Breast epithelium (tissue), 4 donors: ENCODE measurements around the gene MRPL11. TPM values are rescaled to one million over a fixed set of nuclear protein-coding genes. Genes with fewer than 3 reads are reported as not detected.

Source experiments
- DNase-seq, 2 donors: peaks; one replicate each; pipeline ENCODE4 v3.0.0-alpha.2; 2019; ENCODE audit warnings: low spot score in 2 of 2
- H3K27ac ChIP-seq, 2 donors: fragments of 200-600 bp; sonication (generic) in 1 of 2; one replicate each; pipeline ENCODE4 v1.5.1; 2016 to 2019; ENCODE audit warnings: mild to moderate bottlenecking in 1 of 2
- H3K27me3 ChIP-seq, 2 donors: fragments of 200-600 bp; sonication (generic) in 1 of 2; one replicate each; pipeline versions ENCODE4 v1.5.1 to v1.6.0; 2017 to 2019; ENCODE audit warnings: control low read depth in 1 of 2, mild to moderate bottlenecking in 1 of 2
- H3K36me3 ChIP-seq: fragments of 200-600 bp; one replicate; pipeline ENCODE4 v1.5.1; 2019
- H3K4me1 ChIP-seq, 2 donors: fragments of 200-600 bp; sonication (generic); one replicate each; pipeline ENCODE4 v1.5.1; 2016 to 2019; ENCODE audit warnings: control low read depth in 1 of 2
- H3K4me3 ChIP-seq, 3 donors: fragments of 200-600 bp; sonication (generic); 1 replicate in 2 of 3; 2 replicates in 1 of 3; pipeline ENCODE4 v1.5.1; 2016 to 2019; ENCODE audit warnings: mild to moderate bottlenecking in 3 of 3, moderate library complexity in 2 of 3
- H3K9me3 ChIP-seq, 2 donors: fragments of 200-600 bp; sonication (generic) in 1 of 2; one replicate each; pipeline ENCODE4 v1.5.1; 2016 to 2019; ENCODE audit warnings: control low read depth in 1 of 2
- CTCF ChIP-seq, 3 donors: fragments of 450-650 bp; IDR thresholded peaks; one replicate each; pipeline ENCODE4 v1.5.1; 2016 to 2017; ENCODE audit warnings: antibody characterized with exemption in 3 of 3, mild to moderate bottlenecking in 3 of 3, moderate library complexity in 3 of 3
- POLR2A ChIP-seq: fragments of 450-650 bp; IDR thresholded peaks from one replicate; pipeline ENCODE4 v1.6.1; 2016; ENCODE audit warnings: antibody characterized with exemption, mild to moderate bottlenecking, moderate library complexity
- POLR2AphosphoS5 ChIP-seq, 3 donors: sonication (generic); formaldehyde crosslinking; IDR thresholded peaks; one replicate each; pipeline ENCODE4 v1.6.1; 2017; ENCODE audit warnings: antibody characterized with exemption in 3 of 3
- intact Hi-C: fragments of 100-400 bp; cut with DNase I; formaldehyde crosslinking; loops from one replicate; pipeline ENCODE4 v1.15.1; 2023; ENCODE audit warnings: low total_unique reads
- total RNA-seq, 3 donors: library from RNA; depleted of rRNA; stranded (reverse); fragments of >200 nt; gene quantifications; one replicate each; pipeline ENCODE4 v1.1.0, GENCODE V29; 2016

Gene MRPL11
- total RNA-seq, 3 donors from 2014 or later: 33.1 to 42.3 (median 36.8) TPM

DNA sequence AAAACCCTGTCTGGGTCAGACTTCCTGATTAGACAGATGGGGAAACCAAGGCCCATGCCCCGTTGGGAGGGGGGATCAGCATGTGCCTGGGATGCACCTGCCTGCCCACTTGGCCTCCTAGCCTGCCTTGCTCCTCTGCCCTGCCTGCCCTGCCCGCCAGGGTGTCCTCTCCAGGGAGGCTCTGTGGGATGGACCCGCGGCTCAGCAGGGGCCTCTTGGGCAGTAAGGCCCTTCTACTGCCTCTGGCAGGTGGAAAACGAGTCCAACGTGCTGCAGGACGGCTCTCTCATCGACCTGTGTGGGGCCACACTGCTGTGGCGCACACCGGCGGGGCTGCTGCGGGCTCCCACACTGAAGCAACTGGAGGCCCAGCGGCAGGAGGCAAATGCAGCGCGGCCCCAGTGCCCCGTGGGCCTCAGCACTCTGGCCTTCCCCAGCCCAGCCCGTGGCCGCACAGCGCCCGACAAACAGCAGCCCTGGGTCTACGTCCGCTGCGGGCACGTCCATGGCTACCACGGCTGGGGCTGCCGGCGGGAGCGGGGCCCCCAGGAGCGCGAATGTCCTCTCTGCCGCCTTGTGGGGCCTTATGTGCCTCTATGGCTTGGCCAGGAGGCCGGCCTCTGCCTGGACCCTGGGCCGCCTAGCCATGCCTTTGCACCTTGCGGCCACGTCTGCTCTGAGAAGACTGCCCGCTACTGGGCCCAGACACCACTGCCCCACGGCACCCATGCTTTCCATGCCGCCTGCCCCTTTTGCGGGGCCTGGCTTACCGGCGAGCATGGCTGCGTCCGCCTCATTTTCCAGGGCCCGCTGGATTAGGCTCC is 36.9 kb upstream of the MRPL11 start:
- intact Hi-C loops: no loop called here
- TF ChIP-seq POLR2A: no peak
- TF ChIP-seq CTCF (IDR thresholded peaks at IDR 0.05): no peak
- Histone ChIP-seq H3K27me3 (no peaks in the 10 kb centered on the region), H3K4me1 (no peaks in the 10 kb centered on the region), H3K4me3 (no peak overlapping the region), H3K27ac (no peak overlapping the region), H3K36me3 (no peaks in the 10 kb centered on the region), H3K9me3 (no peaks in the 10 kb centered on the region)
- no peak for DNase-seq

DNA sequence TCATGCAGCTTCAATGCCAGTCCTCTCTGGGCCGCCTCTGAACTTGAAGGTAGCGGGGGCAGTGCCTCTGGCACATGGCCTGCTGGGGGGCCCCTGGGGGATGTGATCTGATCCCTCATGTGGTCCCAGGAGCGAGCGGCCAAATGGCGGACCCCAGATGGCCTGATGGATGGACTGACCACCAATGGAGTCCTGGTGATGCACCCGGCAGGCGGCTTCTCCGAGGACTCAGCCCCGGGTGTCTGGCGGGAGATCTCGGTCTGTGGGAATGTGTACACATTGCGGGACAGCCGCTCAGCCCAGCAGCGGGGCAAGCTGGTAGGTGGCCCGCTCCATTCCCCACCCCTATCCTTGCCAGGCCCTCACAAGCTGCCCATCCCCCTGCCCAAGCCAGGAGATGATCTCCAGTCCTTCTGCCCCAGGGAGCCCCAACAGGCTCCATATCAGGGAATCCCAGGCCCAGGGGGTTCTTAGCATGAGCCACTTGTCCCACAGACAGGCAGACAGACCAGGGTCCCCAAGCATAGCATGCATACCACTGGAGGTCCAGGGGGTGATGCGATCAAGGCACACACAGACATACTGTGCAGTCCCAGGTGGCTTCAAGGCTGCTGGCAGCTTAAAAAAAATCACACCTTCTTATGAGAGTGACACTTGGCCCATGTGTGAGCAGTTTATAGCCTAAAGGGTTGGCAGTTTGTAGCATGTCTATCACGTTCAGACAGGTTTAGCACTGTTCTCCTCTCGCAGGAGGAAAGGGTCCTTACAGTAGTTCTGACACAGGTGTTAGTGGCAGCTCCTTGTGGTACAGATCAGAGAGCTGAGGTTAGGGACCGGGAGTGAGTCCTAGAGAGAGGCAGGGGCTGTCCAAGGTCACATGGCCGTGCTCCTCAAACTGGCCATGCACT is 35.2 kb upstream of the MRPL11 start:
- Histone ChIP-seq H3K4me3 (no peak overlapping the region), H3K27me3 (no peaks in the 10 kb centered on the region), H3K36me3 (no peaks in the 10 kb centered on the region), H3K4me1 (no peaks in the 10 kb centered on the region), H3K9me3 (no peaks in the 10 kb centered on the region), H3K27ac (no peak overlapping the region)
- DNase-seq: no peak
- intact Hi-C loops: no loop called here
- no peak for TF ChIP-seq POLR2A
- TF ChIP-seq POLR2AphosphoS5 (IDR thresholded peaks at IDR 0.05): no peak
- no peak for TF ChIP-seq CTCF (IDR thresholded peaks at IDR 0.05)

GRCh38 chr11:66473167-66473566 is 34.5 kb upstream of the MRPL11 start:
- intact Hi-C loops: no loop called here
- DNase-seq: no peak
- no peaks in the 10 kb centered on the region for H3K36me3 ChIP-seq
- H3K4me1 ChIP-seq: no peaks in the 10 kb centered on the region
- H3K4me3 ChIP-seq: no peak overlapping the region
- H3K9me3 ChIP-seq: no peaks in the 10 kb centered on the region
- no peak overlapping the region for H3K27ac ChIP-seq
- TF ChIP-seq POLR2A: no peak
- TF ChIP-seq POLR2AphosphoS5 (IDR thresholded peaks at IDR 0.05): no peak
- TF ChIP-seq CTCF (IDR thresholded peaks at IDR 0.05): no peak
- no peaks in the 10 kb centered on the region for H3K27me3 ChIP-seq

GRCh38 chr11:66472054-66472453 is 33.4 kb upstream of the MRPL11 start:
- DNase-seq: no peak
- TF ChIP-seq CTCF (IDR thresholded peaks at IDR 0.05) (no peak), POLR2A (no peak)
- no peaks in the 10 kb centered on the region for H3K9me3 ChIP-seq
- H3K4me1 ChIP-seq: peaks cover 0 to 4% of the 10 kb centered on the region in 2 donors
- intact Hi-C loops: no loop called here
- no peak overlapping the region for H3K4me3 ChIP-seq
- no peak overlapping the region for H3K27ac ChIP-seq
- H3K27me3 ChIP-seq: no peaks in the 10 kb centered on the region
- H3K36me3 ChIP-seq: no peaks in the 10 kb centered on the region

DNA sequence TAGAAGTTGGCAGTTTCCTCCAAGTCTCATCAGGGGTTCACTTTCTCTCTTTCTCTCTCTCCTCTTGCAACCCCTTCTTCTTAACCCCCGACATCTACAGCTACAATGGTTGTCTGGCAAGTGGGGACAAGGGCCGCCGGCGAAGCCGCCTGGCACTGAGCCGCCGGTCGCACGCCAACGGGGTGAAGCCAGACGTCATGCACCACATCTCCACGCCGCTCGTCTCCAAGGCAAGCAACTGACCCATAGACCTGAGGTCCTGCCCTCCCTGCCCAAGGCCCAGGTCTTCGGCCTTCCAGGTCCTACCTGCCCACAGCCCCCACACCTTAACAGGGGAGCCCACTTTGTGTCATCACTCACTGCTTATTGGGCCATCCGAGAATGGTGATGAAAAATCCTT is 32.5 kb upstream of the MRPL11 start:
- H3K4me3 ChIP-seq: no peak overlapping the region
- TF ChIP-seq POLR2AphosphoS5 (IDR thresholded peaks at IDR 0.05) (no peak), CTCF (IDR thresholded peaks at IDR 0.05) (no peak), POLR2A (no peak)
- no peak for DNase-seq
- no peaks in the 10 kb centered on the region for H3K36me3 ChIP-seq
- peaks cover 0 to 4% of the 10 kb centered on the region in 2 donors for H3K4me1 ChIP-seq
- H3K27ac ChIP-seq: no peak overlapping the region
- no peaks in the 10 kb centered on the region for H3K27me3 ChIP-seq
- intact Hi-C loops: no loop called here
- no peaks in the 10 kb centered on the region for H3K9me3 ChIP-seq
